Calu3 (cell line): Measurements from ENCODE around the gene VPS51. TPM values are rescaled to one million over a fixed set of nuclear protein-coding genes. Genes with fewer than 3 reads are reported as not detected.
"Not testable (repeated sequence)": the region's sequence is repeated elsewhere in the genome, so short reads cannot be mapped to it uniquely, and the experiment has no call there.

Experiments
- BruUV-seq: library from RNA; stranded (reverse); fragments of 400-500 nt; replicated peaks from 2 replicates; lab custom pipeline; 2021; lab: Mats Ljungman, UMichigan
- CTCF ChIA-PET: fragments of 300-600 bp; sonication (Branson Sonifier 250); formaldehyde crosslinking; loops from one replicate; lab custom pipeline; 2022; ENCODE audit warnings: antibody characterized with exemption; lab: Charles Lee
- DNase-seq: peaks from one replicate; pipeline ENCODE4 v3.0.0; 2022
- H3K27ac Mint-ChIP-seq: one replicate; pipeline ENCODE4 v1.8.0; 2022; ENCODE audit warnings: mixed read lengths; ENCODE audit not compliant: unreplicated experiment
- H3K27me3 Mint-ChIP-seq: one replicate; pipeline ENCODE4 v1.8.0; 2022; ENCODE audit warnings: mixed read lengths; ENCODE audit not compliant: unreplicated experiment
- H3K36me3 Mint-ChIP-seq: one replicate; pipeline ENCODE4 v1.8.0; 2022; ENCODE audit warnings: mild to moderate bottlenecking, moderate library complexity, mixed read lengths; ENCODE audit not compliant: insufficient read depth, unreplicated experiment
- H3K4me1 Mint-ChIP-seq: one replicate; pipeline ENCODE4 v1.8.0; 2022; ENCODE audit warnings: mild to moderate bottlenecking, low read depth, mixed read lengths; ENCODE audit not compliant: unreplicated experiment
- H3K4me3 Mint-ChIP-seq: one replicate; pipeline ENCODE4 v1.8.0; 2022; ENCODE audit warnings: mild to moderate bottlenecking, low read depth, moderate library complexity, mixed read lengths; ENCODE audit not compliant: unreplicated experiment
- H3K9me3 Mint-ChIP-seq: one replicate; pipeline ENCODE4 v1.8.0; 2022; ENCODE audit warnings: low read depth, mixed read lengths; ENCODE audit not compliant: unreplicated experiment
- CTCF ChIP-seq: fragments of 200-600 bp; IDR thresholded peaks from one replicate; pipeline ENCODE4 v1.8.0; 2022; ENCODE audit warnings: antibody characterized with exemption; ENCODE audit not compliant: unreplicated experiment
- intact Hi-C: fragments of 100-400 bp; cut with micrococcal nuclease; formaldehyde crosslinking; loops from one replicate; pipeline ENCODE4 v1.10.0; 2022; ENCODE audit not compliant: unreplicated experiment
- total RNA-seq: library from RNA; stranded (reverse); gene quantifications from 2 replicates; pipeline ENCODE4 v1.2.3, GENCODE V29; 2022

The VPS51 gene
- total RNA-seq, 1 experiment from 2014 or later, result 78.1 TPM

GRCh38 chr11:65118097-65118837 is 22.3 kb downstream of the VPS51 start:
- Mint-ChIP-seq H3K4me1 (peaks cover 28% of the 10 kb centered on the region), H3K27ac (peak overlapping the region; percentile 90), H3K9me3 (no peaks in the 10 kb centered on the region), H3K36me3 (peaks cover 90% of the 10 kb centered on the region), H3K27me3 (no peaks in the 10 kb centered on the region), H3K4me3 (peak overlapping the region; percentile 82)
- CTCF ChIA-PET, result interaction anchor here (1.3 to 1.4 kb wide), 2 partner anchors 8 to 63 kb away, joined by 3 to 8 read pairs; partner anchors contain the start of gene CAPN1
- no TSS peak for BruUV-seq
- no peak for TF ChIP-seq CTCF
- no peak for DNase-seq
- intact Hi-C loops, result loop anchor here (5.0 to 10.0 kb wide), 2 partner anchors 273 to 331 kb away; partner anchors contain the start of gene CDC42BPG

- Mint-ChIP-seq H3K36me3 (peaks cover 85% of the 10 kb centered on the region), H3K27ac (peak overlapping the region; percentile 25), H3K4me1 (peaks cover 23% of the 10 kb centered on the region)
- H3K4me3 Mint-ChIP-seq, H3K9me3 Mint-ChIP-seq, DNase-seq, BruUV-seq, H3K27me3 Mint-ChIP-seq: not testable (repeated sequence)
- intact Hi-C loops, result loop anchor here (5.0 to 10.0 kb wide), 2 partner anchors 274 to 332 kb away; partner anchors contain the start of gene CDC42BPG
- CTCF ChIA-PET, result interaction anchor here (1.3 kb wide), 1 partner anchor 9 kb away, joined by 3 read pairs; no protein-coding TSS in a partner anchor
These were observed 23.1 kb downstream of the VPS51 start for GRCh38 chr11:65118891-65119669.

GRCh38 chr11:65119670-65119995 is 23.6 kb downstream of the VPS51 start:
- CTCF ChIA-PET, result no interaction called here
- no peaks in the 10 kb centered on the region for H3K27me3 Mint-ChIP-seq
- TF ChIP-seq CTCF, result no peak
- peaks cover 86% of the 10 kb centered on the region for H3K36me3 Mint-ChIP-seq
- no peak overlapping the region for H3K4me3 Mint-ChIP-seq
- intact Hi-C loops, result loop anchor here (5.0 to 10.0 kb wide), 2 partner anchors 275 to 332 kb away; partner anchors contain the start of gene CDC42BPG
- peaks cover 25% of the 10 kb centered on the region for H3K4me1 Mint-ChIP-seq
- H3K27ac Mint-ChIP-seq, result no peak overlapping the region
- H3K9me3 Mint-ChIP-seq, result no peaks in the 10 kb centered on the region
- DNase-seq, result no peak
- BruUV-seq, result no TSS peak

GRCh38 chr11:65120831-65121230 is 24.8 kb downstream of the VPS51 start:
- Mint-ChIP-seq H3K9me3 (no peaks in the 10 kb centered on the region), H3K4me1 (peaks cover 25% of the 10 kb centered on the region), H3K36me3 (peaks cover 85% of the 10 kb centered on the region), H3K4me3 (peak overlapping the region; percentile 98), H3K27me3 (no peaks in the 10 kb centered on the region), H3K27ac (peak overlapping the region; percentile 99)
- no peak for TF ChIP-seq CTCF
- CTCF ChIA-PET, result interaction anchor here (1.8 kb wide), 1 partner anchor 14 kb away, joined by 14 read pairs; the partner anchor contains the start of gene SYVN1
- no TSS peak for BruUV-seq
- intact Hi-C loops, result no loop called here
- DNase-seq, result no peak
